ENCODE results near the gene ECD. TPM values are rescaled to one million over a fixed set of nuclear protein-coding genes. Genes with fewer than 3 reads are reported as not detected.

Gene ECD
- total RNA-seq, 1 donor from 2014 or later: 29.3 TPM

- Mint-ChIP-seq H3K4me1 (no peaks in the 10 kb centered on the region), H3K27ac (ENCODE audit: unreplicated experiment) (no peak overlapping the region), H3K27me3 (ENCODE audit: low read depth) (no peaks in the 10 kb centered on the region), H3K9me3 (no peaks in the 10 kb centered on the region), H3K4me3 (no peak overlapping the region), H3K36me3 (ENCODE audit: low read depth) (peaks cover 15% of the 10 kb centered on the region)
- no peak for TF ChIP-seq CTCF (conservative IDR thresholded peaks at IDR 0.05)
- DNase-seq (ENCODE audit: low read depth, low spot score): no peak
Measured at GRCh38 chr10:73136627-73137026, 31.2 kb downstream of the ECD start.

GRCh38 chr10:73134727-73135126, 33.1 kb downstream of the ECD start:
- no peak overlapping the region for H3K4me3 Mint-ChIP-seq
- H3K27ac Mint-ChIP-seq (ENCODE audit: unreplicated experiment): no peak overlapping the region
- no peaks in the 10 kb centered on the region for H3K27me3 Mint-ChIP-seq (ENCODE audit: low read depth)
- peaks cover 17% of the 10 kb centered on the region for H3K36me3 Mint-ChIP-seq (ENCODE audit: low read depth)
- H3K9me3 Mint-ChIP-seq: no peaks in the 10 kb centered on the region
- TF ChIP-seq CTCF (conservative IDR thresholded peaks at IDR 0.05): no peak
- no peaks in the 10 kb centered on the region for H3K4me1 Mint-ChIP-seq
- no peak for DNase-seq (ENCODE audit: low read depth, low spot score)

GRCh38 chr10:73131913-73132686, 35.7 kb downstream of the ECD start:
- Mint-ChIP-seq H3K27me3 (ENCODE audit: low read depth) (no peaks in the 10 kb centered on the region), H3K9me3 (no peaks in the 10 kb centered on the region), H3K4me1 (no peaks in the 10 kb centered on the region), H3K27ac (ENCODE audit: unreplicated experiment) (no peak overlapping the region), H3K4me3 (no peak overlapping the region), H3K36me3 (ENCODE audit: low read depth) (peaks cover 13% of the 10 kb centered on the region)
- no peak for DNase-seq (ENCODE audit: low read depth, low spot score)
- TF ChIP-seq CTCF (conservative IDR thresholded peaks at IDR 0.05): no peak

- no peaks in the 10 kb centered on the region for H3K9me3 Mint-ChIP-seq
- no peak for DNase-seq (ENCODE audit: low read depth, low spot score)
- no peak overlapping the region for H3K27ac Mint-ChIP-seq (ENCODE audit: unreplicated experiment)
- H3K4me1 Mint-ChIP-seq: no peaks in the 10 kb centered on the region
- H3K27me3 Mint-ChIP-seq (ENCODE audit: low read depth): no peaks in the 10 kb centered on the region
- no peak overlapping the region for H3K4me3 Mint-ChIP-seq
- peaks cover 9% of the 10 kb centered on the region for H3K36me3 Mint-ChIP-seq (ENCODE audit: low read depth)
- TF ChIP-seq CTCF (conservative IDR thresholded peaks at IDR 0.05): no peak
Measured at GRCh38 chr10:73131301-73131700, 36.5 kb downstream of the ECD start.

GRCh38 chr10:73126343-73126742, 41.5 kb downstream of the ECD start:
- Mint-ChIP-seq H3K36me3 (ENCODE audit: low read depth) (peaks cover 6% of the 10 kb centered on the region), H3K4me1 (no peaks in the 10 kb centered on the region), H3K27me3 (ENCODE audit: low read depth) (no peaks in the 10 kb centered on the region), H3K4me3 (no peak overlapping the region), H3K9me3 (no peaks in the 10 kb centered on the region), H3K27ac (ENCODE audit: unreplicated experiment) (no peak overlapping the region)
- DNase-seq (ENCODE audit: low read depth, low spot score): no peak
- TF ChIP-seq CTCF (conservative IDR thresholded peaks at IDR 0.05): no peak

Data from neural crest cell (in vitro differentiated cells).